B cell (primary cell): ENCODE results near the gene KRT72. TPM values are rescaled to one million over a fixed set of nuclear protein-coding genes. Genes with fewer than 3 reads are reported as not detected.

Experiments
- ATAC-seq: fragments of 200-7000 bp; cut with Tn5 transposase; one replicate; pipeline ENCODE4 v1.10.0; 2021; ENCODE audit warnings: low read depth, mild to moderate bottlenecking, moderate number of reproducible peaks, moderate library complexity
- CTCF ChIA-PET: fragments of 350-600 bp; sonication (Branson Sonifier 250); formaldehyde crosslinking; loops from one replicate; lab custom pipeline; 2021; ENCODE audit warnings: antibody characterized with exemption, inconsistent platforms; lab: Charles Lee
- POLR2A ChIA-PET: fragments of 350-600 bp; sonication (Branson Sonifier 250); formaldehyde crosslinking; loops from one replicate; lab custom pipeline; 2021; ENCODE audit warnings: antibody characterized with exemption; lab: Charles Lee
- DNase-seq: peaks from one replicate; pipeline ENCODE4 v3.0.0; 2013
- H2AFZ ChIP-seq: 2 replicates; pipeline ENCODE4 v1.6.1; 2012; ENCODE audit warnings: mild to moderate bottlenecking, low read depth, low read length; ENCODE audit not compliant: insufficient read depth, poor library complexity, severe bottlenecking
- H3K27ac ChIP-seq, 2 donors: 1 replicate in 1 of 2; 2 replicates in 1 of 2; pipeline ENCODE4 v1.5.1; 2012 to 2013; ENCODE audit warnings: low read length in 2 of 2, mild to moderate bottlenecking in 2 of 2, moderate library complexity in 1 of 2
- H3K27me3 ChIP-seq, 4 experiments: fragments of 200-600 bp in 1 of 4; sonication (generic) in 1 of 4; replicated peaks in 1 of 4; 1 replicate in 2 of 4; 2 replicates in 2 of 4; pipeline versions ENCODE4 v1.6.1 to v1.7.0; 2013 to 2016; ENCODE audit warnings: low read length in 3 of 4, mild to moderate bottlenecking in 2 of 4, mixed read lengths in 1 of 4, moderate library complexity in 1 of 4; ENCODE audit not compliant: insufficient read depth in 4 of 4, control insufficient read depth in 3 of 4; ENCODE audit errors: control extremely low read depth in 1 of 4
- H3K36me3 ChIP-seq, 2 experiments: replicated peaks in 1 of 2; 1 replicate in 1 of 2; 2 replicates in 1 of 2; pipeline versions ENCODE4 v1.6.1 to v1.7.1; 2013; ENCODE audit warnings: low read length in 1 of 2; ENCODE audit not compliant: insufficient read depth in 2 of 2, control insufficient read depth in 1 of 2; ENCODE audit errors: control extremely low read depth in 1 of 2, extremely low read depth in 1 of 2
- H3K4me1 ChIP-seq, 2 donors: fragments of 200-600 bp in 1 of 2; sonication (generic) in 1 of 2; 1 replicate in 1 of 2; 2 replicates in 1 of 2; pipeline versions ENCODE4 v1.5.1 to v1.6.1; 2013 to 2017; ENCODE audit warnings: low read length in 2 of 2; ENCODE audit not compliant: control insufficient read depth in 2 of 2, insufficient read depth in 2 of 2
- H3K4me2 ChIP-seq: replicated peaks from 2 replicates; pipeline ENCODE3; 2012; ENCODE audit warnings: mild to moderate bottlenecking, low read depth, low read length; ENCODE audit not compliant: poor library complexity, severe bottlenecking
- H3K4me3 ChIP-seq, 5 experiments: fragments of 200-600 bp in 1 of 5; sonication (generic) in 1 of 5; 1 replicate in 3 of 5; 2 replicates in 2 of 5; pipeline versions ENCODE4 v1.5.1 to v1.7.0; 2011 to 2016; ENCODE audit warnings: low read length in 4 of 5, mild to moderate bottlenecking in 4 of 5, low read depth in 2 of 5, control low read depth in 1 of 5, moderate library complexity in 1 of 5; ENCODE audit not compliant: insufficient read depth in 1 of 5; ENCODE audit errors: control extremely low read depth in 1 of 5, extremely low read depth in 1 of 5
- H3K79me2 ChIP-seq: fragments of 200-600 bp; sonication (generic); one replicate; pipeline ENCODE4 v1.6.0; 2016; ENCODE audit warnings: low read length; ENCODE audit not compliant: control insufficient read depth, insufficient read depth
- H3K9ac ChIP-seq: fragments of 200-600 bp; sonication (generic); 2 replicates; pipeline ENCODE4 v1.6.1; 2017; ENCODE audit warnings: mild to moderate bottlenecking, low read length, moderate library complexity
- H3K9me3 ChIP-seq, 3 donors: one replicate each; pipeline versions ENCODE4 v1.6.1 to v1.7.1; 2013; ENCODE audit warnings: low read length in 2 of 3; ENCODE audit not compliant: control insufficient read depth in 2 of 3, insufficient read depth in 1 of 3; ENCODE audit errors: control extremely low read depth in 1 of 3
- H4K20me1 ChIP-seq: 2 replicates; pipeline ENCODE4 v1.6.0; 2012; ENCODE audit warnings: mild to moderate bottlenecking, low read length; ENCODE audit not compliant: insufficient read depth, control insufficient read depth, poor library complexity, severe bottlenecking
- H3K27ac Mint-ChIP-seq: one replicate; pipeline ENCODE4 v1.8.0; 2021; ENCODE audit warnings: mixed read lengths
- H3K27me3 Mint-ChIP-seq: one replicate; pipeline ENCODE4 v1.8.0; 2021; ENCODE audit warnings: mixed read lengths
- H3K4me1 Mint-ChIP-seq: one replicate; pipeline ENCODE4 v1.8.0; 2021; ENCODE audit warnings: mixed read lengths
- H3K4me3 Mint-ChIP-seq: one replicate; pipeline ENCODE4 v1.8.0; 2021; ENCODE audit warnings: mixed read lengths
- H3K9me3 Mint-ChIP-seq: one replicate; pipeline ENCODE4 v1.8.0; 2022; ENCODE audit warnings: mixed read lengths; ENCODE audit not compliant: insufficient read depth
- CTCF ChIP-seq: fragments of 200-600 bp; IDR thresholded peaks from one replicate; pipeline ENCODE4 v1.8.0; 2022; ENCODE audit warnings: antibody characterized with exemption, mild to moderate bottlenecking
- EZH2 ChIP-seq: IDR thresholded peaks from 2 replicates; pipeline ENCODE4 v1.6.1; 2012; ENCODE audit warnings: borderline replicate concordance, low read depth, mild to moderate bottlenecking, moderate library complexity, low read length; ENCODE audit not compliant: insufficient read depth, poor library complexity, severe bottlenecking
- WGBS: methylation state at CpG from one replicate; pipeline ENCODE4 v1.1.5; 2013; ENCODE audit warnings: missing lambda C conversion rate; ENCODE audit not compliant: insufficient coverage; 5-methylcytosine and 5-hydroxymethylcytosine counted together
- intact Hi-C: fragments of 100-400 bp; cut with micrococcal nuclease; formaldehyde crosslinking; loops from one replicate; pipeline ENCODE4 v1.10.0; 2022
- polyA plus RNA-seq: library from polyadenylated mRNA; depleted of rRNA; stranded (reverse); fragments of >200 nt; gene quantifications from 2 replicates; pipeline ENCODE4 v1.2.3, GENCODE V29; 2012
- total RNA-seq, 2 donors: library from RNA; stranded (reverse); fragments of 120-200 nt in 1 of 2; gene quantifications; 1 replicate in 1 of 2; 2 replicates in 1 of 2; pipeline versions ENCODE4 v1.2.3 to v1.2.4, GENCODE V29; 2013 to 2022

KRT72 gene
- total and polyA plus RNA-seq, 2 donors (not counting 1 experiment from before 2014, with no cell fraction given), result 0.04 TPM; not detected in 1

GRCh38 chr12:52612431-52613383, 11.4 kb upstream of the KRT72 start:
- WGBS, result 91% methylated on average over 3 of the region's 5 CpGs
- Histone ChIP-seq H3K27ac (no peak overlapping the region), H3K9me3 (peaks cover 0 to 2% (median 0%) of the 10 kb centered on the region in 3 donors), H3K4me1 (no peaks in the 10 kb centered on the region), H3K9ac (no peak overlapping the region), H3K36me3 (no peaks in the 10 kb centered on the region), H3K4me2 (no peak overlapping the region), H3K4me3 (no peak overlapping the region), H2AFZ (no peak overlapping the region), H4K20me1 (no peaks in the 10 kb centered on the region), H3K79me2 (no peaks in the 10 kb centered on the region), H3K27me3 (peaks cover 0 to 3% (median 0%) of the 10 kb centered on the region in 4 experiments)
- Mint-ChIP-seq H3K27me3 (peaks cover 43% of the 10 kb centered on the region), H3K27ac (no peak overlapping the region), H3K9me3 (no peaks in the 10 kb centered on the region), H3K4me1 (no peaks in the 10 kb centered on the region), H3K4me3 (no peak overlapping the region)
- ChIA-PET CTCF (interaction anchor here (0.9 kb wide), 1 partner anchor 10 kb away, joined by 3 read pairs; no protein-coding TSS in a partner anchor), POLR2A (no interaction called here)
- no peak for TF ChIP-seq EZH2
- no peak for TF ChIP-seq CTCF
- no peak for ATAC-seq
- no peak for DNase-seq
- intact Hi-C loops, result no loop called here

GRCh38 chr12:52611080-52611468, 9.8 kb upstream of the KRT72 start:
- no peaks in the 10 kb centered on the region for H3K4me1 Mint-ChIP-seq

More at GRCh38 chr12:52611080-52611468, 9.8 kb upstream of the KRT72 start:
- Mint-ChIP-seq H3K4me3 (no peak overlapping the region), H3K27ac (no peak overlapping the region), H3K27me3 (peaks cover 33% of the 10 kb centered on the region), H3K9me3 (no peaks in the 10 kb centered on the region)
- CTCF ChIA-PET, result no interaction called here
- no peak for TF ChIP-seq CTCF
- TF ChIP-seq EZH2, result no peak
- H3K79me2 ChIP-seq, result no peaks in the 10 kb centered on the region
- no peak overlapping the region for H3K27ac ChIP-seq
- no peak overlapping the region for H3K4me3 ChIP-seq
- no peaks in the 10 kb centered on the region for H4K20me1 ChIP-seq
- no peak overlapping the region for H3K9ac ChIP-seq
- no peaks in the 10 kb centered on the region for H3K4me1 ChIP-seq
- ATAC-seq (no peak), DNase-seq (no peak)
- H3K4me2 ChIP-seq, result no peak overlapping the region
- no peak overlapping the region for H2AFZ ChIP-seq
- 97% methylated on average over 6 of the region's 6 CpGs for WGBS
- no peaks in the 10 kb centered on the region for H3K27me3 ChIP-seq
- intact Hi-C loops, result no loop called here
- H3K36me3 ChIP-seq, result no peaks in the 10 kb centered on the region
- peaks cover 0 to 2% (median 0%) of the 10 kb centered on the region in 3 donors for H3K9me3 ChIP-seq
- POLR2A ChIA-PET, result no interaction called here
